ENCODE results near the gene SHB. TPM values are rescaled to one million over a fixed set of nuclear protein-coding genes. Genes with fewer than 3 reads are reported as not detected.

Gene SHB
- total RNA-seq, 1 donor from 2014 or later, result 15.0 TPM

DNA sequence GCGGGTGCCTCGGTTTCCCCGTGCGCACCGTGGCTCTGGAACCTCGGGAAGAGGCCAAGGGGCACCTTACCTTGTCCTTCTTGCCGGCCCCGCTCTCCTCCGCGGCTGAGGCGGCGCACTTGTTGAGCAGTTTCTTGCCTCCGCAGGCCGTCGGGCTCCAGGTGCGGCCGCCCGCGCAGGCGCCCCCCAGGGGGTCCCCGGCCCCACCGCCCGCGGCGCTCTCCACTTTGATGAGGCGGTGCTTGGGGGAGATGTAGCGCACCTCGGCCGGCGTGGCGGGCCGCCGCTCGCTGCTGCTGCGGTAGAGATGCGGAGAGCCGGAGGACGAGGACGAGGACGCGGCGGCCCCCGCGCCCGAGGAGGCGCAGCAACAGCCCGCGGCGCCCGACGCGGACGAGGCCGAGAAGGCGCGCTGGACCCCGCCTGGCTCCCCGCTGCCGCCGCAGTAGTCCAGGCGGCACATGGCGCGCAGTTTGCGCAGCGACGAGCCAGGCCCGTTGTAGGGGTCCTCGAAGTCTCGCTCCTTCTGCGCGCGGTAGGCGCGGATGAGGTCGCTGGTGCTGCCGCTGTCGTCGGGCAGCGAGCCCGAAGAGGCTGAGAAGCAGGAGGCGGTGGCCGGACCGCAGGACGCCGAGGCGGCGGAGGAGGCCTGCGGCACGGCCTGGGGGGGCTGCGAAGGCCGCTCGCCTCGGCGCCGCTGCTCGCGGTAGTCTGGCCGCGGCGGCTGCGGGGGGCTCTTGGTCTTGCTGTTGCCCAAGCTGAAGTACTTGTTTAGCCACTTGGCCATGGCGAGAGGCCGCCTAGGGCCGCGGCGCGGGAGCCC lies 957 bp downstream of the SHB start:
- intact Hi-C loops (cut with DNase I), result loop anchor here (5.0 kb wide), 3 partner anchors 36 to 151 kb away; no protein-coding TSS in a partner anchor
- DNase-seq, result no peak
- ATAC-seq (ENCODE audit: poor library complexity), result no peak

DNA sequence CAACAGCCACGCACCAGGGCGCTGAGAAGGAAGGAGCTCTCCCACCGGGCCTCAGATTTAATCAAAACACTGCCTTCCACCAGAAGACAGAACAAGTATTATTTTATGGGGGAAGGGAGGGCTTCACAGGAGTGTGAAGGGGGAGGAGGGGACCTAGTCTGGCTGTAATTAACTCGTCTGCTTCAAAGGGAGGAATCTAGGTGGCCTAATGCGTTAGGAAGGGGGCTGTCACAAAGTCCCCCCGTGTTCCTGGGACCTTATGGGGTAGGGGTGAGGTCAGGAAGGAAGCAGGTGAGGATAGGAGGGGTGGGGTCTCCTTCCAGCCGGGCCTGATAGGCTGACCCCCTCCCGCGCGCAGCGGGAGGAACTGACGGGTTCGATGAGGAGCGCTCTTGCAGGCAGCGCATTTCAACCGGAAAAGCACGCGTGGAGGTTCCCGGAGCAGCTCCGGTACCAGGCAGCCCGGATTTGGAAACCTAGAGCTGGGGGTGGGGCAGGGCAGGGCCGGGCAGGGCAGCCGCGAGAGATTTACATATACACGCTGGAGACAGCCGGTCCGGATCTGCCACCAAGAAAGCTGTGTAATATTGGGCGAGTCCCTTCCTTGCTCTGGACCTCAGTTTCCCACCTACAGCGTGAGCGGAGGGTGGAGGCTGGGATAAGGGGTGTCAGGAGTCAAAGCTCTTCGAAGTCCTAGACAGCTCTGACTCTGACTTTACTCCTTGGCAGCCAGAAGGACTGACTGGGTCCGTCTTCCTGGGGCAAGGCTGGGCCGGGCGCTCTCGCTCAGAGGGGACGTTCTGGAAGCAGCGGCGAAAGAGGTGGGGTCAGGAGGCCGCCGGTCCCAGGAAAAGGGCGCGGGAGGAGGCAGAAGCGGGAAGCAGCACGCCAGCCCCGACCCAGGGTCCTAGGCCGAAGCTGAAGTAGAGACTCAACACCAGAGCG lies 1.8 kb downstream of the SHB start:
- DNase-seq (peak; percentile 74), ATAC-seq (ENCODE audit: poor library complexity) (peak; percentile 44)
- intact Hi-C loops (cut with DNase I), result loop anchor here (5.0 kb wide), 3 partner anchors 35 to 150 kb away; no protein-coding TSS in a partner anchor

DNA sequence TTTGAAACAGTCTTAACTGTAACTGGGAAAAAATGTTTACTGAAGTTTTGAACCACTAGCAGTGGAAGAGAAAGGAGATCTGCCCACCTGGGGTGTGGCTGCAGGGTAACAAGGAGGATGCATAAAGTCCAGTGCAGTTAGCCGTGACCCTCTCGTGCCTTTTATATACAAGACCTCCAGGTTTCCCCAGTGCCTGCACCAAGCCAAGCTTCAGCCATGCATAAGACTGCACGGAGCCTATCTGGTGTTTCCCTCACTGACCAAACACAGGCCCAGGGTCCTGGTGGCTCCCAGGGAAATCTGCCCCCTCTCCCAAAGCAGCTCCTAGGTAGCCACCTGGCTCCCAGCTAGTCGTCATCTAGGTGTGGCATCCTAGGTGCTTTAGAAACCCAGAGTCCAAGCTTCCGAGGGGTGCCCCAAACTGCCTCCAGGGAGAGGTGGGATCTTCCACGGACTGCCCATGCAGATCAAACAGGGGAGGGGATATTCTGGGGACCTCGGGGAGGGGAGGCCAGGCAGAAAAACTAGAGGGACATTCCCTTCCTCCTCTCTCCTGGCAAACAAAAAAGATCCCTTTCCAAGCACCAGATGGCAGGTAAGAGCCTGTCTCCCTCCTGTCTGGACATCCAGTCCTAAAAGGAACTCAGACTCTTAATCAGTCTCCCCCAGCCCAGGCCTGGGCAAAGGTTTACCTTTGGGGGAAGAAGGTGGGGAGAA lies 2.7 kb downstream of the SHB start:
- ATAC-seq (ENCODE audit: poor library complexity) (no peak), DNase-seq (no peak)
- intact Hi-C loops (cut with DNase I), result loop anchor here (5.0 kb wide), 3 partner anchors 34 to 149 kb away; no protein-coding TSS in a partner anchor

DNA sequence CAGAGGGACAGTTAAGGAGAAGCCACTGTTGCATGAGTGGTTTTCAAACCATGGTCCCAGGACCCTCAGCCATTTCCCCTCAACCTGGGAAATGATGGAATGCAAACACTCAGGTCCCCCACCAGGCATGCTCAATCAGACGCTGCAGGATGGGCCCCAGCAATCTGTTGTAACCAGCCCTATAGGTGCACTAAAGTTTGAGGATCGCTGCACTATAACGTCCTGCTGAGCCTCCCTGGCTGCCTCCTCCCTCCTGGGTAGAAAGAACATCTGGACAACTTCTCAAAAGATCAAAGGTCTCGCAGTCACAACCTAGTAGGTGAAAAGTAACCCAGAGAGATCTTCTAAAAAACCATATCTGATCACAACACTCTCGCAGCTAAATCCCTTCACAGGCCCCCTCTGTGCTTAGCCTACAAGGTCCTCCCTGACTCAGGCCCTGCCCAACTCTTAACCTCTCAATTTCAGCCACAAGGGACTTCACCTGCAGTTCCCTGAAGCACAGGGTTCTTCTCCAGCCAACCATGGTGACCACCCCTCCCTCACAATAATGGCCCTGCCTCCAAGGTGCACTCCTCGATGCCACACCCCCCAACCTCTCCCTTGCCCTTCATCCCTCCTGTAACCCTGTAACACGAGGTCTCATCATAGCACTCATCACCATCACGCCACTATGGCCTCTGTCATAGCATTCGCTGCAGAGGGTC lies 3.5 kb downstream of the SHB start:
- ATAC-seq (ENCODE audit: poor library complexity) (no peak), DNase-seq (no peak)
- intact Hi-C loops (cut with DNase I), result loop anchor here (5.0 kb wide), 3 partner anchors 33 to 148 kb away; no protein-coding TSS in a partner anchor

DNA sequence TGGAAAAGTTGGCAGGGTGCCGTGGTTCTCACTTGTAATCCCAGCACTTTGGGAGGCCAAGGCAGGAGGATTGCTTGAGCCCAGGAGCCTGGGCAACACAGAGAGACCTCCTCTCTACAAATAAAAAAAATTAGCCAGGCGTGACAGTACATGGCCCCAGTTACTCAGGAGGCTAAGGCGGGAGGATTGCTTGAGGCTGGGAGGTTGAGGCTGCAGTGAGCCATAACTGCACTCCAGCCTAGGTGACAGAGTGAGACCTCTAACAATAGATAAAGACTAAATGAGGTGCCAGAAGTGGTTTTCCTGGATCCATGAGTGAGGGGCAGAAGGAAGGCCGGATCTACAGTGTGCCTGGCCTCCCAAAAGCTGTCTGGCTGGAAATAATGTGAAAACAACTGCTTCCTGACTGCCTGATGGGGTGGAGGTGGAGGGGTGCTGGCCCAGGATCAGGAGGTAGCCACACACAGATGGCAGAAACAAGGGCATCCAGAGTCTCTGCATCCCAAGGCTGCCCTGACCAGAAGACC lies 4.1 kb downstream of the SHB start:
- intact Hi-C loops (cut with DNase I), result loop anchor here (5.0 kb wide), 3 partner anchors 33 to 148 kb away; no protein-coding TSS in a partner anchor
- DNase-seq (no peak), ATAC-seq (ENCODE audit: poor library complexity) (no peak)

DNA sequence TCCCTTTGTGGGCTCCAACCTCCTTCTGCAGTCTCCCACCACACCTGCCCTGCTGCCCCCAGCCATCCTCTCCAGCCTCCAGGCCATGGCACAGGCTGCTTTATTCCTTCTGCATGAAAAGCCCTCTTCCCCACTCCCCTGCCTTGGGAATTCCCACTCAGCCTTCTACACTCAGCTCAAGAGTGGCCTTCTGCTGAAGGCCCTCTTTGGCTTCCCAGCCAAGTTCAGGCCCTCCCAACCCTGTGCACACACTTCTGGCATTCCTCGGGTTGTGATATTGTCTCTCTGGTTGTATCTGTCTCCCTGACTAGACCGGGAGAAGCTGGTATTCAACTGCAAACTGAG lies 5.7 kb downstream of the SHB start:
- intact Hi-C loops (cut with DNase I), result no loop called here
- ATAC-seq (ENCODE audit: poor library complexity) (no peak), DNase-seq (no peak)

DNA sequence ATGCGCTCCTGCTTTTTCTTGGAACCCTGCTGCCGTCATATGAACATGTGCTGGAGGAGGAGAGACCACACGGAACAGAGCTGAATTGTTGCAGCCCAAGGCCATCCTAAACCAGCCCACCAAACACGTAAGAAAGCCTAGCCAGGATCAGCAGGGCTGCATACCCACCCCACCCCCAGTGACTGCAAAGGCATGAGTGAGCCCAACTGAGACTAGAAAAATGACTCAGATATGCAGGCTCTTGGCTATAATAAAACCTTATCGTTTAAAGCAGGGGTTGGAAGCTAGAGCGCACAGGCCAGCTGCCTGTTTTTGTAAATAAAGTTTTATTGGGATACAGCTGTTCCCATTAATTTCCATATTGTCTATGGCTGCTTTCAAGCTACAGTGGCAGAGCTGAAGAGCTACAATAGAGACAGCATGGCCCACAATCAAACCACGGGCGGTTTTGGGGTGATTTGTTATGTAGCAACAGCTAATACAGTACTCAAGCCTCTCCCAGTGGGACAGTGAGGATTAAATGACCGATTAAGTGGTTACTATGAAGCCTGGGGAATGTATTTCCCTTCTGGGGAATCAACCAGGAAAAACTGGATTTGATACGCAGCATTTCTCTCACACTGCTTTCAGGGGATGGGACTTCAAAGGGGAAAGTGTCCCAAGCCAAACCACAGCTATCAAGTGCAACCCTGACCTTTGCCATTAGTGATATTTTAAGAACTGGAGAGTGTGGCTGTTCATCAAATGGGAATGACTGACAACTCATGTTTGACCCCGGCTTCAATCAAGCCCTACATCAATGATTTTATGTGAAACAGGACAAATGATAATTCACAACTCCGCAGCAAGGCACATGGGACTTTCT lies 6.3 kb downstream of the SHB start:
- ATAC-seq (ENCODE audit: poor library complexity) (no peak), DNase-seq (no peak)
- intact Hi-C loops (cut with DNase I), result no loop called here

DNA sequence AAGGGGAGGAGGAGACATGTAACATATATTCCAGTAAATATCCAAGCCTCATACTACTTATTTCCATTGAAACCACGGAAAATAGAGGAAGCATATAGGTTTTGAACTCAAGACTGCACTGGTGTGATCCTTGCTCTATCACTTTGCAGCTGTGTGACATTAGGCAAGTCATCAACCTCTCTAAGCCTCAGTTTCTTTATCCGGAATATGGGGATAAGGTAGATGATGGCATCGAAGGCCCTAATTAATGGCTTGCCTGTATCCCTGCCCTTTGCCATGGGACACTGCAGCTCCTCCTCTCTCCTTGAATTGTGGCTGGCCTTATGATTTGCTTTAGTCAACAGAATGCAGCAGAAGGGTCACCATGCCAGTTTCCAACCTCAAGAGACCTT lies 6.9 kb downstream of the SHB start:
- no peak for DNase-seq

DNA sequence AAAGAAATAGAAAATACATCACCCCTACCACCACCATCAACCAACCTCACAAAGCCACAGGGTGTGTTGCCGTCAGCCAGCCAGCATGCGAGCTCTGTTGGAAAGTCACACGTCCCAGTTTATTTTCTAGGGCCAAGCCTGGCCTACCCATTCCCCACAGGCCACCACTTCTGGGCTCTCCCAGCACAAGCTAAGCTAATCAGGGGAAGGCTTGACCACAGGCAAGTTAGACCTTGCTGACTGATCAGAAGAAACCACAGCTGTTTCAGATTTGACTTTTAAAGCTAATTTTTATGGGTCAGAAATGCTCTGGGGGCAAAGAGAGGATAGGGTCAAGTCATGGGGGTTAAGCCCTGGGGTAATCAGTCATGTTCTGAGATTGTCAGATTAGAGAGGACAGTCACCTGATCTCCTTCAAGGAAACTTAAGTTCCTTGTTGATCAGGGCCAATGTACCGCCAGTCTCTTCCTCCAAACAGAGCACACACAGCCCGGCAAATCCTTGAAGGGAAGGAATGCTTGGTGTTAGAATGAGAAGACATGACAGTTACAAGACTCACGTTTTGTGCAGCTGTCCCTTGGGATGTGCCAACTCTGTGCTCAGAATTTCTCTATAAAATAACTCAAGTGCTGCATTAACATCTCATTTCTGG lies 7.6 kb downstream of the SHB start:
- no peak for DNase-seq
- intact Hi-C loops (cut with DNase I), result no loop called here
- no peak for ATAC-seq (ENCODE audit: poor library complexity)

More for the DNA sequence above, 6.9 kb downstream of the SHB start:
- intact Hi-C loops (cut with DNase I), result no loop called here
- no peak for ATAC-seq (ENCODE audit: poor library complexity)

DNA sequence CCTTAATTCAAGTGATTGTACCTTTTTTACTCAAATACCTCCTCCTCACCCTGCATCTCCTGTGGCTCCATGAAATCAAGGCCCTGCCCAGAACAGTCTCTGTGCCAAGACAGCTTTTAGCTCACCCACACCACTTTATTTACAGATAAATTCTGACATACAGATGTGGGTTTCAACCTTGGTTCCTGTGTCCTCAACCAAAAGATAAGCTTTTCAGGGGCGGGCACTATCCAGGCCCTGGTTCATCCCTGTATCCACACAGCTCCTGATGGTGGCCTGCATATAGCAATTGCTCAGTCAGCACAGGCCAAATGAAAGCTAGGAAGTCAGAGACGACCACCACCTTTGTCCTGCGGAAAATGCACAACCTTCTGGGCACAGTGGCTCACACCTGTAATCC lies 8.3 kb downstream of the SHB start:
- intact Hi-C loops (cut with DNase I), result no loop called here
- no peak for DNase-seq
- peak; percentile 18 for ATAC-seq (ENCODE audit: poor library complexity)

DNA sequence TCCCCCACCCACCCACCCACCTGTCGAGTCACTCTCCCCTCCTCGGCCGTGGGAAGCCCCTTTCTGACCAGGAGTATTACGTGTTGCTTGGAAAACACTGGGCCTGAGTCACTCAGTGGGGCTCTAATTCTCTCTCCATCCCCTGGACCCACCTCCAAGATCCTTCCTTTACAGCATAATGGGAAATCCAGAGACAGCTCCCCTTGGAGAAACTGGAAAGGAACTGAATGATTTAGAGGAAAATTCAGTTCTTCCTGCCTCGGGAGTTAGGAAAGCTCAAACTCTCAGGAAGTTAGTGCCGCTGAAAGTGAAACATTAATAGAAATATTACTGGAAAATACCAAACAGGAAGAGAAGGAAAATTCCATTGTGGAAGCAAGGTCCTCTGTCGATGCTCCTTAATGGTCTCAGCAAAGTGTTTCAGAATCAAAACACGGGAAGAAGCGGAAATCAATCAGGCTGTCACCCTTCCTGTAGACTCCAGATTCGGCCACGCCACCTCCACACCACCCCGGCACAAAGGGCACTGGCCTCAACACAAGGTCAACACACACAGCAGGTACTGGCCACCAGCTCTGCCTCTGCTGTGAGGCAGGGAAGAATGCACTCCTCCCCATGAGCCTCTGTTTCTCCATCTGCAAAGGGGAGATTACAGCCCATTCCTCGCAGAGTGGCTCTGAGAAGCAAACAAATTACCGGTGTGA lies 9.6 kb downstream of the SHB start:
- intact Hi-C loops (cut with DNase I), result no loop called here
- ATAC-seq (ENCODE audit: poor library complexity) (peak; percentile 23), DNase-seq (no peak)

DNA sequence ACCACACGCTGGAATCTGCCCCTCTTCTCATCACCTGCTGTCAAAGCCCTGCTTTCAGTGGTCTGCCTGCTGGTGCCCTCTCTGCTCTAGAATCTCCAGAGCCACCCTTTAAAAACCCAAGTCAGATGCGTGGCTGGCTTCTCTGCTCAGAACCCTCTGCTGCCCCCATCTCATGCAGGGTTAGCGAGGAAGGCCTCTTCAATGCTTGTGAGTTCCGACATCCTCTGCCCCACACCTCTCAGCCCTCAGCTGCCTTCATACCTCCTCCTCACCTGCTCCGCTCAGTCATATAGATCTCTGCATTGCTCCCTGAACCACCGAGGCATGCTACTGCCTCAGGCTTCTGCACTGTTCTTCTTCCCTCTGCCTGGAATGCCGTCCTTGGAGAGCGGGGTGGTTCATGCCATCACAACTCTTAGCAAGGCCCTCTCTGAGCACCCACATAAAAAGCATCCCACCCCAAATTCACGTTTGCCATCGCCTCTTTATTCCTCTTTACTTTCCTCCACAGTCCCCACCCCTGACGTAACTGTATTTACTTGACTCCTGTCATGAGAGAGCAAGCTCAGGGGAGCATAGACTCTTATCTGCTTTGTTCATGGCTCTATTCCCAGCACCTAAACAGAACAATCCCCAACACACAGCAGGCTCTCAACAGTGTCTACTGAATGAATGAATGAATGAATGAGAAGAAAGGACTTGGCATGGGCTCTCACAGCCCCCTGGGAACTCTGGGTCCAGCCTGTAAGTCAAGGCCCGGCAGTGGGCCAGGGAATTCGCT lies 10.4 kb downstream of the SHB start:
- intact Hi-C loops (cut with DNase I), result no loop called here
- ATAC-seq (ENCODE audit: poor library complexity) (peak; percentile 76), DNase-seq (no peak)

DNA sequence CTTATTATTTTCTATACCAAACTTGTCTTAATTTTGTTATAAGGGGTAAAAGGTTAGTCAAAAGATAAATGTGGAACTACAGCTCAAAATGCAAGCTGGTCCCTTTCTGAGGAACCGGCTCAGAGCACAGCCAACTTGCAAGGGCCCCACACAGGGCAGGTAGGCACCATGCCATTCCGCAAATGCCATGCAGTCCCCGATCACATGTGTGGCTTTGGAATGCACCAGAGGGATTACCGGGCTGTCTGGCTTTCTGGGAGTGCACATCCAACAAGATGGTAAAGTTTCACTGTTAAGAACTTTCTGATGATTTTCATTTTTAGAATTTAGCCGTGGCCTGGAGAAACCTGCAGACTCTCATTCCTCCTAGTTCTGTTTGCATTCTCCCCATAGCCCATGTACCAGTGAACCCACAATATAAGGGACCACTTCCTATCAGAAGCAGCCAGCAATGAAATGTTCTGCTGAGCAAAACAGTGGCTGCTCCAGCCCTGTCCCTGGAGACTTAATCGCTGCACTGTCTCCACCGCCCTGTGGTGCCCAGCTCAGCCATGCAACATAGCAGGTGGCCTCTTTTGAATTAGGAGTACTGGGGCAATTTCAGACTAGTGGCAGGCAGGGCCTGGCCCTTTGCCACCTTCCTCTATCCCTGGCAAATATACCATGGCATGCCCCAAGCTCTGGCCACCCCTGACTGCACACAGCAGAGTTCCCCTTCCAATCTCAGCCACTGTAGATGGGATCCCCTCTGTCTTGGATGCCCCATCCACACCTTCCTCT lies 11.4 kb downstream of the SHB start:
- ATAC-seq (ENCODE audit: poor library complexity) (peak; percentile 77), DNase-seq (no peak)
- intact Hi-C loops (cut with DNase I), result no loop called here

DNA sequence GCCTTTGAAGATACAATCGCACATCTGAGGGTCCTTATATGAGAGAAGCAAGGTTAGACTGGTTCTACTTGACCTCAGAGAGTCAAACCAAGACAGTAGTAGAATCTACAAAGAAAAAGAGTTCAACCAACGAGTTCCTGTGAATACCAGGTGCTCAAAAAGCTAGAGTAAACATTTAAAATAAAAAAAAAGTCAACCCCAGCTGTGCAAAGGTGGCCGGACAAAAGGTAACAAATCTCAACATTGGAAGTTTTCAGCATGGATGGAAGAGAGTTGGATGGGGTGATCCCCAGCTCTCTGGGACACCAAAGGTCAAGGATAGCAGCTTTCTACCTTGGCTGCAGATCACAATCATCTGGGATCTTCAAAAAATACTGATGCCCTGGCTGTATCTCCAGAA lies 14.4 kb downstream of the SHB start:
- DNase-seq (no peak), ATAC-seq (ENCODE audit: poor library complexity) (no peak)
- intact Hi-C loops (cut with DNase I), result no loop called here
